Measurements from ENCODE around the gene TMEM185A.
"Not testable (repeated sequence)": the region's sequence is repeated elsewhere in the genome, so short reads cannot be mapped to it uniquely, and the experiment has no call there.

DNA sequence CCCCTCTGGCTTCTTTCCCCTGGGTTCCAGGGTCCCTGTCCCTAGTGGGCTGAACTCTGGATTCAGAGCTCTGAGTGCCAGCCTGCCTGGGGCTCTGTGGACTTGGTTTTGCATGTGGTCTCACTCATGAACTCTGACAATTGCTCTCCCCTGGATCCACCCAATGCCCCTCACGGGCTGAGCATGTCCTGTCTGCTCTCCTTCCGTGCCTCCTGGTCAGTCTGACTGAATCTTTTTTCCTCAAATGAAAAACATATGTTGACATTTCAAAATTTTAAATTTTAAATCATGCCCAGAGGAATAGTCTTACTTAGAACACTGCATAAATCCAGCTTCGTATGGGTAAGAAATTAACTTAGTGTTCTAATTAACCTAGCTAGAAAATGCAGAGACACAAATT is 43.5 kb upstream of the TMEM185A start:
- not testable (repeated sequence) for TF ChIP-seq CTCF (conservative IDR thresholded peaks at IDR 0.05; ENCODE audit: low read depth, low read length); EZH2 (IDR thresholded peaks at IDR 0.05; ENCODE audit: borderline replicate concordance, low read depth, low read length, poor library complexity, severe bottlenecking)
